H7 (cell line): ENCODE results near the gene FOXG1. TPM values are rescaled to one million over a fixed set of nuclear protein-coding genes. Genes with fewer than 3 reads are reported as not detected.

Experiments
- DNase-seq: peaks from one replicate; pipeline ENCODE4 v3.0.0; 2012
- H3K27me3 ChIP-seq: 2 replicates; pipeline ENCODE4 v1.6.0; 2011; ENCODE audit warnings: mild to moderate bottlenecking, low read length; ENCODE audit not compliant: control insufficient read depth, insufficient read depth
- H3K36me3 ChIP-seq: replicated peaks from 2 replicates; pipeline ENCODE4 v1.5.1; 2011; ENCODE audit warnings: low read length; ENCODE audit not compliant: control insufficient read depth, insufficient read depth
- H3K4me3 ChIP-seq: 2 replicates; pipeline ENCODE4 v1.5.1; 2011; ENCODE audit warnings: low read depth, mild to moderate bottlenecking, control low read depth, low read length, moderate library complexity; ENCODE audit not compliant: insufficient read depth
- total RNA-seq: library from RNA; depleted of rRNA; stranded (reverse); fragments of >200 nt; shearing (Covaris generic); gene quantifications from 2 replicates; pipeline ENCODE4 v1.2.3, GENCODE V29; 2014

FOXG1 gene
- total RNA-seq, 1 experiment from 2014 or later: 0.14 TPM

DNA sequence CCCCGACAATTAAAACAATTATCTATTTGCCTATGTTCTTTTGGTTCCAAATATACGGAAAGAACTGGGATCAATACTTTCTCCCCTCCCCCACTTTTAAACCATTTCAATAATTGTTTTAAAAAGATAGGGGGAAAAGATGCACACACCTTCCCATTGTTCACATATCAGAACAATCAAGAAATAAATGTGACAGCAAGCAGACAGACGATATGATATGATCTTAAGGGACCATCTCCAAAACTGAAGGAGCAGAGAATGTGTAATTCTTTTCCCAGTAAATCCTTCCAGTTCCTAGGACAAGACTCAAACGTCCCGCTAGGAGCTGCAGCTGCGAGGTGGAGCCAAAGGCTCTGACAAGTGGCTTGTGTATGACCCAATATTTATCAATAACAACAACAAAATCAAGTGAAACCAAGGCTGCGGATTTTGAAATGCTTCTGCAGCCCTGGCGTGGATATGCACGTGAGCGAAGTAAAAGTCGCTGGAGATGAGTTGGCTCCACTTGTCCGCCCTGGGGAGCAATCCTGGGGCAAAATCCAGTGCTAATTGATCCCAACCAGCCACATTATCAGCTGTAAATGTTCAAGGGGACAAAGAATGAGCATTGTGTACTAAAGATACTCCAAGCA is 8.2 kb upstream of the FOXG1 start:
- Histone ChIP-seq H3K36me3 (no peaks in the 10 kb centered on the region), H3K4me3 (no peak overlapping the region), H3K27me3 (peaks cover 90% of the 10 kb centered on the region)
- no peak for DNase-seq

DNA sequence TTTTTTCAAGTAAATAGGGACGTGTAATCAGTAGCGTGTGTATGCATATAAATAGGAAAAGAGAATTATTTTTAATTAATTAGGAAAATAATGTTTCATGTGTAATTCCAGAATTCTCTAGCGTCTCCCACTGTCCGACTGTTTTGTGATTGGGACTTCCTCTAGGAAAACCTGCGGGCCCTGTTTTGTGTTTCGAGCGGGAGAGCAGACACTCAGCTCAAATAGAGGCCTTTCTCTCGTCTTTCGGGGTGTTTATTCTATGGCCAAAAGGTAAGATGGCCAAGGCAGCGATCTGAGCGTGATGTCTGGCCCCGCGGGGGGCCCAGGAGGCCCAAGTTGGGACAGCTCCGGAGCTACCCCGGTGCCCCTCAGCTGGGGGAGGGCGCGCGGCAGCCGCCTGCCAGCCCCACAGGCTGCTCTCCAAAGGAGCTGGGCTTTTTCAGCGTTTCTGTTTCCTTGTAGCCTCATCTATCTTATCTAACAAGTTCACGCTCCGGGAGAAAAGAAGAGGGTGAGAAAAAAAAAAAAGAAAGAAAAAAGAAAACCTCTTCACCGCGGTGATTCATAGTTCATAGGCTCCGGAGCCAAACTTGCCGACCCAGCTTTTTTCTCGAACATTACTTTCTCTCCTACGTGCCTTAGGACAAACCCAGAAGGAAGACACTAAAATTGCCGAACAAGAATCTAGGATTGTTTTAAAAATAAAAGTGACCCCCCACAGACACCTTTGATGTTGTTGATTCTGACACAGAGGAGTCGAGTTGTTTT is 7.5 kb upstream of the FOXG1 start:
- Histone ChIP-seq H3K27me3 (peaks cover 97% of the 10 kb centered on the region), H3K4me3 (no peak overlapping the region), H3K36me3 (no peaks in the 10 kb centered on the region)
- DNase-seq: peak; percentile 76

GRCh38 chr14:28759653-28760313 is 6.8 kb upstream of the FOXG1 start:
- Histone ChIP-seq H3K27me3 (peaks cover 99% of the 10 kb centered on the region), H3K36me3 (no peaks in the 10 kb centered on the region), H3K4me3 (no peak overlapping the region; the same call in 1 of the 2 replicates)
- peak; percentile 65 for DNase-seq

DNA sequence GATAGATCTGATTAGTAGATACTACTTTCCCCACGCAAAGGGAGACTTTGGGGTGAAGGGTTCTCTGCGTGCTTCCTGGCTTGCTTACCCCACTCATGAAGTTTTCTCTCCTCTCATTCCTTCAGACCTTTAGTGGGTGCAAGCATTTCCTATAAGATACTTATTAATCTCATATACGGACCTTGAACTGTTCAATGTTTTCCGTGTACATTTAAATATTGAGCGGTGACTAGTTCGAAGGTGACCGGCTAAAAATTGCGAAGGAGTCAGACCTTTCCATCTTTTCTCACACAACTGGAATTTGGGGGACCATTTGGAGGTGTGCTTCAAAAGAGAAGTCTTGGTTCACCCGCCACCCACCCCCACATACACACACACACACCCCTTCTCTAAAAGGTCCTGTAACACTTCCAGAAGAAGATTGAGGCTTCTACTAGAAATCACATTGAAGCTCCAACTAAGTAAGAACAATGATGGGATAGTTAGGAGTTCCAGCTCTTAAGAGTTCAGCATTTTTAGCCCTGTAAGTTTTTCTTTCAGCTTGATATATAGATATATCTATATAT is 6.1 kb upstream of the FOXG1 start:
- Histone ChIP-seq H3K36me3 (no peaks in the 10 kb centered on the region), H3K4me3 (no peak overlapping the region), H3K27me3 (peaks cover 99% of the 10 kb centered on the region)
- no peak for DNase-seq

DNA sequence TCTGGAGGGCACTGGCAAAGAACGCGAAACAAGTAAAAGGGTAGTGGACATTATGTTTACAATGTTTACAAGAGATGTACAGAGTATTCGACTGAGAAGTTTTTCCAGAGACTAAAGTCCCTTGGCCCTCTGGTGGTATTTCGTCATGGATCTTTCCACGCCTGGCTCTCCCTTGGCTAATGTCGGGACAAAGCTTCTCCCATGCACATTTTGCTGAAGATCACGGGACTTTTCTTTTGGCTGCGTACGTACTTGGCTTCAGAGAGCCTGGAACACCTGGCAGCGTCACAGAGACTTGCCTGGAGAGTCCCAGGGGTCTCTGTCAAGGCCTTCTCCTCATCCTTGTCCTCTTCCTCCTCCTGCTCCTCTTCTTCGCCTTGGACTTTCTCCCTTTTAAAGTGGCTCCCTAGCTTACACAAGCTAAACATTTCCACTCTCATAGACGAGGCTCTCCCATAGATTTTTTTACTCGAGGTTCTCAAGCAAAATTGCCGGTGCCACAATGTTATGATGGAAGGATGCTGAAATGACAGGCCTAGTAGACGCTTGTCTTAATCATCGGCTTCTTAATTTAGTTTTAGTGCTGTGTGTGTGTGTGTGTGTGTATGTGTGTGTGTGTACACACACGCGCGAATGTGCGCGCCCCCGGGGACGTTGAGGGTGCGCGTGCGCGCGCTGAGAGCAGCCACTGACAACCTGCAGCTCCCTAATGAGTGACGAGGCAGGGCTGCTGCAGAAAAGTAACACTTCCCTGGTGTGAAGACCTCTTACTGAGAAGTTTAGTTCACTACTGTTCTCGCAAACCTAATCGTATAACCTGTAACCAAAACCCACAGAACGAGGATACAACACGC is 4.9 kb upstream of the FOXG1 start:
- DNase-seq: no peak
- H3K27me3 ChIP-seq: peaks cover 96% of the 10 kb centered on the region
- H3K4me3 ChIP-seq: no peak overlapping the region
- no peaks in the 10 kb centered on the region for H3K36me3 ChIP-seq

DNA sequence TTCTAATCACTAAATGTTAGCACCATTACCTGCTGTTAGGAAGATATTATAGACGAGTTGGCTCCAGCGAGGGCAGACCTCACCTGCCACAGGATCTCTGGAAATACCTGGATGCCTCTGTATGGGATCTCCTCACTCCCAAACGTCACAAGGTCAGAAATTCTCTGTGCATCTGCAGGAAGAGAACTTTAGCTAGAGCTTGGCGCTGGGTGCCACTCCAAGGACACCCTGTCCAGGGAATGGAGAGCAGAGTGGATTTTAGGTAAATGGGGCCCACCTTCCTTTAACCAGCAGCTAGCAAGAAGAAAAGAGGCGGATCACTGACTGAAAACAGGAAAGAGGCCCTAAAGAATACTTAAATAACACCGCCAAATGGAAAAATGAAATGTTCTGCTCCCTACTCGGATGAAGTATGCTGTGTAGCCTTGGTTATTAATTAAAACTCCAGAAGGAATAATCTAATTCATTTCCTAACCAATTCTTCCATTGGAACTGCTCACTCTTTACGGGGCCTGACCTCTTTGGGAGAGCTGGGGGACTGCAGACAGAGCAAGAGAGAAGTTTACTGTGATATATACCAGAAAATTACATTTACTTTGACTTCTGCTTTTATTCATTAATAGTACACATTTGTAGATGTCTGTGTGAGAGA is 4.2 kb upstream of the FOXG1 start:
- DNase-seq: no peak
- H3K4me3 ChIP-seq: no peak overlapping the region
- peaks cover 93% of the 10 kb centered on the region for H3K27me3 ChIP-seq
- H3K36me3 ChIP-seq: no peaks in the 10 kb centered on the region

DNA sequence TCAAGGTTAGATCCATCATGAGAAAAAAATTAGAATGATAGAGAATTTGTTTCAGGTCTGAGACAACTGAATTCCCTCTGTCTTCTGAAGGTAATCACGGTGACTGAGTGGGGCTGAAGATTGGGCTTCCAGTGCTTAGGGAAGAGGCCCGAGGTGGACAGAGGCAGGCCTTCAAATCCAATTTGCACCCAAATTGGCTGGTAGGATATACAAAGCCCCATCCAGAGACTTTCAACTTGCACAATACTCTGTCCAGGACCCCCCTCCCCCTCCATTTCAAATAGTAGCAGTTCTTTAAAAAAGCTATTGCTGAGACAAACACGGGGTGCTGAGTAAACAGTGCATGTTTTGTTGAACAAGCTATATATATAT is 3.6 kb upstream of the FOXG1 start:
- no peak for DNase-seq
- Histone ChIP-seq H3K4me3 (no peak overlapping the region), H3K36me3 (no peaks in the 10 kb centered on the region)

DNA sequence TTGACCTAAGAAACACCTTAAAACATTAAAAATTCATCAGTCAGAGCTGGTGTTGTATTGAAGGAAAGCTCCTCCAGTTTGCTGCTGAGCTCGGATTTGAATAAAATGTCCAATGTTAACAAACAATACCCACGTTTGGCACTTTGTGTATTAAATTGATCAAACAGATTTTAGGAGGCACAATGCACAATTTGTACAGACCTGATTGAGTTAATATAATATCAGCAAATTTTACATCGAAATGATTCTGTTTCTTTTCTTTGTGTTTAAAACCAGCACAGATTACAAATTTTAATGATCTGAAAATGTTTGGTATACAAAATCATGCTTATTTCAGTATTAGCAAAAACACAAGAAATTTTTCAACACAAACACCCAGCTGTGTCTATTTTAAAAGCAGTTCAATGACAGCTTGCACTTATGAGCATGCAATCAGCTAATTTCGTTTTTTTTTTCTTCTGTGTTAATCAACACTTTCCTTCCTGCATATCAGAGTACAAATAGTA is 2.8 kb upstream of the FOXG1 start:
- no peaks in the 10 kb centered on the region for H3K36me3 ChIP-seq
- no peak for DNase-seq
- H3K27me3 ChIP-seq: peaks cover 92% of the 10 kb centered on the region
- no peak overlapping the region for H3K4me3 ChIP-seq

More for the DNA sequence above, 3.6 kb upstream of the FOXG1 start:
- H3K27me3 ChIP-seq: peaks cover 92% of the 10 kb centered on the region

GRCh38 chr14:28764257-28765160 is 2.1 kb upstream of the FOXG1 start:
- Histone ChIP-seq H3K27me3 (peaks cover 92% of the 10 kb centered on the region), H3K36me3 (no peaks in the 10 kb centered on the region), H3K4me3 (no peak overlapping the region)
- DNase-seq: peak; percentile 70

- H3K4me3 ChIP-seq: peak overlapping the region; percentile 36
These were observed 1.3 kb upstream of the FOXG1 start for GRCh38 chr14:28765169-28765830.

GRCh38 chr14:28765831-28766468 is 637 bp upstream of the FOXG1 start:
- peak; percentile 76 for DNase-seq
- Histone ChIP-seq H3K36me3 (no peaks in the 10 kb centered on the region), H3K27me3 (peaks cover 92% of the 10 kb centered on the region), H3K4me3 (peak overlapping the region; percentile 36)

More at GRCh38 chr14:28765169-28765830, 1.3 kb upstream of the FOXG1 start:
- H3K27me3 ChIP-seq: peaks cover 92% of the 10 kb centered on the region
- no peak for DNase-seq
- no peaks in the 10 kb centered on the region for H3K36me3 ChIP-seq
